Smooth muscle cell (in vitro differentiated cells): ENCODE results near the gene CMYA5. TPM values are rescaled to one million over a fixed set of nuclear protein-coding genes. Genes with fewer than 3 reads are reported as not detected.
"Not testable (repeated sequence)": the region's sequence is repeated elsewhere in the genome, so short reads cannot be mapped to it uniquely, and the experiment has no call there.

Source experiments
- DNase-seq: peaks from one replicate; lab custom pipeline; 2025; ENCODE audit not compliant: unreplicated experiment; lab: John Stamatoyannopoulos, UW
- H2AFZ ChIP-seq: fragments of 200-600 bp; sonication (generic); 2 replicates; pipeline ENCODE4 v1.6.0; 2016; ENCODE audit warnings: antibody characterized with exemption, low read depth, mild to moderate bottlenecking
- H3F3A ChIP-seq: fragments of 200-600 bp; sonication (generic); 2 replicates; pipeline ENCODE4 v1.6.0; 2017; ENCODE audit warnings: antibody characterized with exemption, low read depth
- H3K27ac ChIP-seq: fragments of 200-600 bp; sonication (generic); 2 replicates; pipeline ENCODE4 v1.5.1; 2016; ENCODE audit warnings: low read depth, mild to moderate bottlenecking
- H3K27me3 ChIP-seq: fragments of 200-600 bp; sonication (generic); 2 replicates; pipeline ENCODE4 v1.6.1; 2016; ENCODE audit warnings: low read depth, mild to moderate bottlenecking
- H3K36me3 ChIP-seq: fragments of 200-600 bp; sonication (generic); 2 replicates; pipeline ENCODE4 v1.5.1; 2016; ENCODE audit warnings: low read depth
- H3K4me1 ChIP-seq: fragments of 200-600 bp; sonication (generic); 2 replicates; pipeline ENCODE4 v1.5.1; 2016; ENCODE audit warnings: low read depth
- H3K4me2 ChIP-seq: fragments of 200-600 bp; sonication (generic); 2 replicates; pipeline ENCODE4 v1.6.0; 2016; ENCODE audit warnings: mild to moderate bottlenecking
- H3K4me3 ChIP-seq: fragments of 200-600 bp; sonication (generic); 2 replicates; pipeline ENCODE4 v1.5.1; 2016; ENCODE audit warnings: mild to moderate bottlenecking
- H3K79me2 ChIP-seq: fragments of 200-600 bp; sonication (generic); 2 replicates; pipeline ENCODE4 v1.6.0; 2016; ENCODE audit warnings: low read depth, mild to moderate bottlenecking
- H3K9ac ChIP-seq: fragments of 200-600 bp; sonication (generic); 2 replicates; pipeline ENCODE4 v1.6.0; 2016; ENCODE audit warnings: low read depth
- H3K9me3 ChIP-seq: fragments of 200-600 bp; sonication (generic); replicated peaks from 2 replicates; pipeline ENCODE4 v1.5.1; 2016; ENCODE audit warnings: low read depth
- H4K20me1 ChIP-seq: fragments of 200-600 bp; sonication (generic); 2 replicates; pipeline ENCODE4 v1.6.0; 2016; ENCODE audit warnings: low read depth
- CTCF ChIP-seq: fragments of 200-600 bp; sonication (generic); IDR thresholded peaks from 2 replicates; pipeline ENCODE4 v1.5.1; 2017; ENCODE audit warnings: borderline replicate concordance, mild to moderate bottlenecking, antibody characterized with exemption; ENCODE audit not compliant: insufficient read depth, poor library complexity, severe bottlenecking
- WGBS: methylation state at CpG from one replicate; pipeline ENCODE4 v1.1.7; 2016; ENCODE audit warnings: low lambda C conversion rate; 5-methylcytosine and 5-hydroxymethylcytosine counted together
- polyA plus RNA-seq: library from polyadenylated mRNA; unstranded; fragments of >200 nt; fragmentation: Nextera tagmentation; extraction: Ambion mirVana; gene quantifications from 2 replicates; pipeline ENCODE4 v1.2.1, GENCODE V29; 2016
- total RNA-seq: library from RNA; depleted of rRNA; stranded (reverse); fragments of >200 nt; gene quantifications from 2 replicates; pipeline ENCODE4 v1.2.3, GENCODE V29; 2014

CMYA5 gene
- total and polyA plus RNA-seq, 2 experiments from 2014 or later, result 0.31 to 1.9 TPM

- H4K20me1 ChIP-seq, result peaks cover 42% of the 10 kb centered on the region
- no peak for TF ChIP-seq CTCF
- H2AFZ ChIP-seq, result no peak overlapping the region
- H3K4me1 ChIP-seq, result no peaks in the 10 kb centered on the region
- no peak overlapping the region for H3K9ac ChIP-seq
- no peaks in the 10 kb centered on the region for H3K27me3 ChIP-seq
- H3K79me2 ChIP-seq, result peaks cover 21% of the 10 kb centered on the region
- 99% methylated on average over 2 of the region's 2 CpGs for WGBS
- no peak overlapping the region for H3K27ac ChIP-seq
- no peaks in the 10 kb centered on the region for H3F3A ChIP-seq
- H3K4me2 ChIP-seq, result no peak overlapping the region
- H3K9me3 ChIP-seq, result no peaks in the 10 kb centered on the region
- H3K4me3 ChIP-seq, result no peak overlapping the region
- no peak for DNase-seq
- peaks cover 6% of the 10 kb centered on the region for H3K36me3 ChIP-seq
These were observed 17.2 kb upstream of the CMYA5 start for GRCh38 chr5:79672392-79672791.

GRCh38 chr5:79676354-79676753 is 13.3 kb upstream of the CMYA5 start:
- not testable (repeated sequence) for DNase-seq, H3K4me3 ChIP-seq, H3K4me2 ChIP-seq, H3K9ac ChIP-seq, H3K27ac ChIP-seq, H3K9me3 ChIP-seq, H3F3A ChIP-seq, H3K4me1 ChIP-seq, H2AFZ ChIP-seq, H3K36me3 ChIP-seq, H3K27me3 ChIP-seq
- WGBS, result 89% methylated on average over 6 of the region's 6 CpGs
- peaks cover 14% of the 10 kb centered on the region for H3K79me2 ChIP-seq
- H4K20me1 ChIP-seq, result peaks cover 42% of the 10 kb centered on the region

- H3F3A ChIP-seq, H3K9me3 ChIP-seq, H4K20me1 ChIP-seq, H3K79me2 ChIP-seq, H2AFZ ChIP-seq, DNase-seq, H3K4me2 ChIP-seq, H3K27me3 ChIP-seq, H3K4me3 ChIP-seq, H3K9ac ChIP-seq, H3K27ac ChIP-seq, H3K4me1 ChIP-seq: not testable (repeated sequence)
- 92% methylated on average over 3 of the region's 3 CpGs for WGBS
- peaks cover 10% of the 10 kb centered on the region for H3K36me3 ChIP-seq
These were observed 7.5 kb upstream of the CMYA5 start for GRCh38 chr5:79682102-79682501.

- no peak overlapping the region for H3K27ac ChIP-seq
These were observed 4.9 kb upstream of the CMYA5 start for GRCh38 chr5:79684782-79685181.

More at GRCh38 chr5:79684782-79685181, 4.9 kb upstream of the CMYA5 start:
- Histone ChIP-seq H3K4me3 (no peak overlapping the region), H3K79me2 (no peaks in the 10 kb centered on the region), H4K20me1 (no peaks in the 10 kb centered on the region), H3K27me3 (no peaks in the 10 kb centered on the region), H2AFZ (no peak overlapping the region), H3K4me1 (peaks cover 6% of the 10 kb centered on the region), H3F3A (peaks cover 5% of the 10 kb centered on the region), H3K9me3 (no peaks in the 10 kb centered on the region), H3K4me2 (no peak overlapping the region), H3K36me3 (peaks cover 10% of the 10 kb centered on the region), H3K9ac (no peak overlapping the region)
- WGBS, result 98% methylated on average over 4 of the region's 4 CpGs
- TF ChIP-seq CTCF, result no peak
- no peak for DNase-seq
